Neuronal stem cell (in vitro differentiated cells): ENCODE results near the gene USP10.

Source experiments
- DNase-seq: peaks from one replicate; pipeline ENCODE4 v3.0.0-alpha.2; 2013; ENCODE audit warnings: low spot score
- H2AFZ ChIP-seq: one replicate; pipeline ENCODE4 v1.6.1; 2013; ENCODE audit warnings: mild to moderate bottlenecking, low read length, inconsistent platforms
- H2AK5ac ChIP-seq: 2 replicates; pipeline ENCODE4 v1.6.1; 2013; ENCODE audit warnings: low read depth, mild to moderate bottlenecking, inconsistent platforms, low read length, moderate library complexity, mixed read lengths
- H2BK120ac ChIP-seq: 2 replicates; pipeline ENCODE4 v1.6.1; 2013; ENCODE audit warnings: low read depth, mild to moderate bottlenecking, inconsistent platforms, low read length, moderate library complexity, mixed read lengths
- H2BK12ac ChIP-seq: one replicate; pipeline ENCODE4 v1.6.1; 2013; ENCODE audit warnings: low read length, inconsistent platforms
- H2BK15ac ChIP-seq: 2 replicates; pipeline ENCODE4 v1.6.1; 2013; ENCODE audit warnings: mild to moderate bottlenecking, low read length, inconsistent platforms, mixed read lengths
- H2BK5ac ChIP-seq: one replicate; pipeline ENCODE4 v1.6.1; 2013; ENCODE audit warnings: inconsistent platforms, mild to moderate bottlenecking, low read length, moderate library complexity
- H3K14ac ChIP-seq: one replicate; pipeline ENCODE4 v1.6.1; 2013; ENCODE audit warnings: low read length, inconsistent platforms
- H3K18ac ChIP-seq: 2 replicates; pipeline ENCODE4 v1.6.1; 2013; ENCODE audit warnings: low read length, inconsistent platforms
- H3K23ac ChIP-seq: 2 replicates; pipeline ENCODE4 v1.6.1; 2013; ENCODE audit warnings: low read depth, mild to moderate bottlenecking, mixed read lengths, low read length, inconsistent platforms; ENCODE audit not compliant: poor library complexity
- H3K27ac ChIP-seq: replicated peaks from 3 replicates; pipeline ENCODE4 v1.5.1; 2013; ENCODE audit warnings: low read length, inconsistent platforms
- H3K27me3 ChIP-seq, 3 experiments: 2 replicates each; pipeline ENCODE4 v1.6.1; 2013; ENCODE audit warnings: low read length in 3 of 3, mild to moderate bottlenecking in 2 of 3, inconsistent platforms in 1 of 3, low read depth in 1 of 3, mixed read lengths in 1 of 3, moderate library complexity in 1 of 3; ENCODE audit not compliant: control insufficient read depth in 3 of 3, insufficient read depth in 3 of 3
- H3K36me3 ChIP-seq, 2 donors: replicated peaks in 1 of 2; 2 replicates each; pipeline ENCODE4 v1.6.1; 2013; ENCODE audit warnings: low read length in 2 of 2; ENCODE audit not compliant: control insufficient read depth in 2 of 2, insufficient read depth in 2 of 2
- H3K4ac ChIP-seq: 2 replicates; pipeline ENCODE4 v1.6.1; 2013; ENCODE audit warnings: inconsistent platforms, mild to moderate bottlenecking, low read length, moderate library complexity
- H3K4me1 ChIP-seq, 2 donors: 1 replicate in 1 of 2; 2 replicates in 1 of 2; pipeline ENCODE4 v1.6.1; 2013; ENCODE audit warnings: low read length in 2 of 2, low read depth in 1 of 2; ENCODE audit not compliant: control insufficient read depth in 2 of 2, insufficient read depth in 1 of 2
- H3K4me2 ChIP-seq: one replicate; pipeline ENCODE4 v1.6.1; 2013; ENCODE audit warnings: mild to moderate bottlenecking, low read length, inconsistent platforms; ENCODE audit not compliant: insufficient read depth, poor library complexity, severe bottlenecking
- H3K4me3 ChIP-seq, 2 donors: 2 replicates each; pipeline ENCODE4 v1.5.1; 2013; ENCODE audit warnings: low read length in 2 of 2, mild to moderate bottlenecking in 2 of 2, inconsistent platforms in 1 of 2, moderate library complexity in 1 of 2
- H3K79me1 ChIP-seq: one replicate; pipeline ENCODE4 v1.6.1; 2013; ENCODE audit warnings: low read depth, mild to moderate bottlenecking, inconsistent platforms, low read length, moderate library complexity
- H3K9ac ChIP-seq: one replicate; pipeline ENCODE4 v1.6.1; 2013; ENCODE audit warnings: mild to moderate bottlenecking, low read depth, low read length, inconsistent platforms; ENCODE audit not compliant: poor library complexity
- H3K9me3 ChIP-seq, 2 donors: replicated peaks in 1 of 2; 2 replicates each; pipeline versions ENCODE3 to v1.6.1; 2013; ENCODE audit warnings: low read length in 2 of 2, mild to moderate bottlenecking in 2 of 2, inconsistent platforms in 1 of 2, low read depth in 1 of 2, mixed read lengths in 1 of 2, moderate library complexity in 1 of 2; ENCODE audit not compliant: control insufficient read depth in 2 of 2, insufficient read depth in 1 of 2
- H4K8ac ChIP-seq: one replicate; pipeline ENCODE4 v1.6.1; 2013; ENCODE audit warnings: low read depth, mild to moderate bottlenecking, inconsistent platforms, low read length, moderate library complexity
- H4K91ac ChIP-seq: one replicate; pipeline ENCODE4 v1.6.1; 2013; ENCODE audit warnings: low read length, low read depth, mild to moderate bottlenecking, inconsistent platforms; ENCODE audit not compliant: poor library complexity
- WGBS, 2 donors: extraction: QIAGEN DNeasy Blood & Tissue Kit; methylation state at CpG; one replicate each; pipeline ENCODE4 v1.1.7; 2013; ENCODE audit warnings: missing lambda C conversion rate in 2 of 2, mixed read lengths in 1 of 2; ENCODE audit not compliant: insufficient read length in 2 of 2, insufficient replicate concordance in 1 of 2; ENCODE audit errors: extremely low coverage in 2 of 2; 5-methylcytosine and 5-hydroxymethylcytosine counted together

The USP10 gene

DNA sequence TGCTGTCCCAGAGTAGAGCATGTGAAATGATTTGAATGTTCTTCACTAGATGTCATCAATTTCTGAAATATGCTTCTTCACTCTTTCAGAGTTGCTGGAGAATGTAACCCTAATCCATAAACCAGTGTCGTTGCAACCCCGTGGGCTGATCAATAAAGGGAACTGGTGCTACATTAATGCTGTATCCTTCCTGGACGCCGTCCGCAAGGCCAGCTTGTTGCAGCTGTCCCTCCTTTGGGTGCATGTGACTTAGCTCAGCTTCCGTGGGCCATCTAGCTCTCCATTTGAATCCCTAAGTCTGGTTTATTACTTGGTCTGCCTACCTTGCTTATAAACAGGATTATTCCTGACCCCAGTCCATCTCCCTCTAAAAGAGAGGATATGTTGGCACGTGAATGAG, 58.8 kb downstream of the USP10 start:
- no peak overlapping the region for H4K91ac ChIP-seq
- no peak overlapping the region for H2AFZ ChIP-seq
- peaks cover 23 to 70% of the 10 kb centered on the region in 2 donors for H3K36me3 ChIP-seq
- no peak overlapping the region for H3K9ac ChIP-seq
- H2BK120ac ChIP-seq: no peak overlapping the region
- H3K4me2 ChIP-seq: no peak overlapping the region
- H3K79me1 ChIP-seq: peaks cover 6% of the 10 kb centered on the region
- H3K4me1 ChIP-seq: peaks cover 3 to 5% of the 10 kb centered on the region in 2 donors
- H3K18ac ChIP-seq: no peak overlapping the region
- no peak overlapping the region for H3K14ac ChIP-seq
- H3K23ac ChIP-seq: no peak overlapping the region
- DNase-seq: no peak
- no peaks in the 10 kb centered on the region for H3K9me3 ChIP-seq
- H3K4me3 ChIP-seq: no peak overlapping the region
- H2AK5ac ChIP-seq: no peak overlapping the region
- H4K8ac ChIP-seq: no peak overlapping the region
- no CpG with 5 or more reads among the region's 7 CpGs for WGBS, 2 donors
- no peak overlapping the region for H2BK12ac ChIP-seq
- H3K27me3 ChIP-seq: no peaks in the 10 kb centered on the region
- no peak overlapping the region for H2BK15ac ChIP-seq
- no peak overlapping the region for H2BK5ac ChIP-seq
- H3K4ac ChIP-seq: no peak overlapping the region
- H3K27ac ChIP-seq: no peak overlapping the region

- H2BK120ac ChIP-seq: no peak overlapping the region
- no peak overlapping the region for H3K4ac ChIP-seq
- no peak overlapping the region for H3K4me2 ChIP-seq
- peaks cover 8% of the 10 kb centered on the region for H3K79me1 ChIP-seq
- H2AFZ ChIP-seq: no peak overlapping the region
- H3K27ac ChIP-seq: no peak overlapping the region
- H3K9ac ChIP-seq: no peak overlapping the region
- no peak overlapping the region for H2BK12ac ChIP-seq
- WGBS, 2 donors: no CpG with 5 or more reads among the region's 8 CpGs
- H3K36me3 ChIP-seq: peaks cover 27 to 75% of the 10 kb centered on the region in 2 donors
- H2BK15ac ChIP-seq: no peak overlapping the region
- no peaks in the 10 kb centered on the region for H3K27me3 ChIP-seq
- H2AK5ac ChIP-seq: no peak overlapping the region
- H3K4me3 ChIP-seq: no peak overlapping the region
- H3K4me1 ChIP-seq: peaks cover 0 to 4% of the 10 kb centered on the region in 2 donors
- no peak overlapping the region for H2BK5ac ChIP-seq
- no peak overlapping the region for H3K18ac ChIP-seq
- H3K23ac ChIP-seq: no peak overlapping the region
- DNase-seq: no peak
- H4K8ac ChIP-seq: no peak overlapping the region
- no peaks in the 10 kb centered on the region for H3K9me3 ChIP-seq
- H3K14ac ChIP-seq: no peak overlapping the region
- no peak overlapping the region for H4K91ac ChIP-seq
These were observed 59.3 kb downstream of the USP10 start for GRCh38 chr16:84759061-84759460.

GRCh38 chr16:84759906-84760305, 60.1 kb downstream of the USP10 start:
- Histone ChIP-seq H3K9me3 (no peaks in the 10 kb centered on the region), H3K23ac (no peak overlapping the region), H4K8ac (no peak overlapping the region), H3K79me1 (peaks cover 8% of the 10 kb centered on the region), H3K4me2 (no peak overlapping the region), H3K27ac (no peak overlapping the region), H2BK5ac (no peak overlapping the region), H3K4me3 (no peak overlapping the region), H2BK15ac (no peak overlapping the region), H3K4me1 (peaks cover 0 to 4% of the 10 kb centered on the region in 2 donors), H2AFZ (no peak overlapping the region), H3K27me3 (no peaks in the 10 kb centered on the region), H3K14ac (no peak overlapping the region), H2AK5ac (no peak overlapping the region), H4K91ac (no peak overlapping the region), H3K4ac (no peak overlapping the region), H3K9ac (no peak overlapping the region), H2BK12ac (no peak overlapping the region), H3K36me3 (peaks cover 30 to 82% of the 10 kb centered on the region in 2 donors), H2BK120ac (no peak overlapping the region), H3K18ac (no peak overlapping the region)
- no peak for DNase-seq
- no CpG with 5 or more reads among the region's 3 CpGs for WGBS, 2 donors

DNA sequence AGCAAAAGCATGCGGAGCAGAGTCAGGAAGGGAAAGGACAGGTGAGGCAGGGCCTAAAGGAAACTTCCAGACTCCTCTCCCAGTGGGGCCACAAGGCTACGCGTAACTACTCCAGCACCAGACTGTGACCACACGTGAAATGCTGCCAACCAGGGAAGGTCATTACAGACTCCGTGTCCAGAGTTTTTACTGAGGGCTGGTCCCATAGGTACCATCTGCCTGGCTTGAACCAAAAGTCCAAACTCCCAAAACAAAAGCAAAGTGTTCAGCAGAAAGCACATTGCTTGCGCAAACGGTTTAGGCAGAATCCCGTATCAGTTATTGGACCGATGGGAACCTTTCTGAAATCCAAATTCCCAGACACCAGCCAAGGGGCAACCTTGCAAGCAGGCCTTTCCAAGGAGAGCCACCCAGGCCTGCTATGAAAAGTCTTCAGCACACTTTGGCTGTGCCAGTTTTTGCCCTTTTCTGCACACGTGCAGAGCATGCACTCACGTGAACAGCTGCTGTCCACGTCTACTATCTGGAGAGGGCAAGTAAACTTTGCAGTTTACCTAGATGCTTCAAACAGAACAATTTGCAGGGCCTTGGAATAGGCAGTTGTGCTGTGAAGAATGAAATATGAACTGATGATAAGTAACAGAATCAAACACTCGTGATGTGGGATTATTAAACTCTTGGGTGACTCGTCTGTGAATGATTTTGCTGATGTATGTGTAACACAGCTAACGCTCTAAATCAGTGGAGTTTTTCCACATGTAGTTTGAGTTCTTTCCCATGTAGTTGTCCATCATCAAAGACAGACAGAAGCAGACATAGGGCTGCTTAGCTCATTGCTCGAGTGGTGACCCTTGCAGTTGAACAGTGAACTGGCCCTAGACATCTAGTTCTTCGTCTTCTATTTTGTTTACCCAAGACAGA, 61.9 kb downstream of the USP10 start:
- H3K4me1 ChIP-seq: peaks cover 0 to 4% of the 10 kb centered on the region in 2 donors
- no peak overlapping the region for H2BK15ac ChIP-seq
- no peak overlapping the region for H2AK5ac ChIP-seq
- DNase-seq: no peak
- H3K27me3 ChIP-seq: no peaks in the 10 kb centered on the region
- H3K4ac ChIP-seq: no peak overlapping the region
- no peak overlapping the region for H3K4me3 ChIP-seq
- H3K27ac ChIP-seq: no peak overlapping the region
- H2BK5ac ChIP-seq: no peak overlapping the region
- H3K23ac ChIP-seq: no peak overlapping the region
- no peak overlapping the region for H2BK12ac ChIP-seq
- H3K36me3 ChIP-seq: peaks cover 36 to 92% of the 10 kb centered on the region in 2 donors
- H2AFZ ChIP-seq: no peak overlapping the region
- no peak overlapping the region for H4K8ac ChIP-seq
- no CpG with 5 or more reads among the region's 17 CpGs for WGBS, 2 donors
- no peak overlapping the region for H4K91ac ChIP-seq
- no peaks in the 10 kb centered on the region for H3K9me3 ChIP-seq
- peaks cover 3% of the 10 kb centered on the region for H3K79me1 ChIP-seq
- H3K18ac ChIP-seq: no peak overlapping the region
- H3K14ac ChIP-seq: no peak overlapping the region
- H3K9ac ChIP-seq: no peak overlapping the region
- H3K4me2 ChIP-seq: no peak overlapping the region
- no peak overlapping the region for H2BK120ac ChIP-seq
